Measurements from ENCODE around the gene MYO1A.
"Not testable (repeated sequence)": the region's sequence is repeated elsewhere in the genome, so short reads cannot be mapped to it uniquely, and the experiment has no call there.

Gene MYO1A

DNA sequence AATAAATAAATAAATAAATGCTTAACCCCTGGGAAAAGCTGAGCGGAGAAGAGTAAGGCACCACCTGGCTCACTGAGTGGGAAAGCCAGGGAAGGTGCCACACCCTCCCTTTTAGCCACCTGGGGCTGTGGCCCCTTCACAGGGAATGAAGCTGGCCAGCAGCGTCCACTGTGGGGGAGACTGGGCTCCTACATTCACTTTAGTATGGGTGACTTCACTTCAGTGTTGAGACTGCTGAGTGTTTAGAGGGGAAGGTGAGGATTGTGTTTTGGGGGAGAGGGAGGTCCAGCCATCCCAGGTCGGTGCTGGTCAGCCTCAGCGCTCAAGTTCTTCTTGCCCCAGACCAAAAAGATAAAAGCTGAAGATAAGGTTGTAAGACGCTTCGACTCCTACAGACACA lies 40.6 kb upstream of the MYO1A start:
- Mint-ChIP-seq H3K36me3 (peaks cover 38% of the 10 kb centered on the region), H3K4me1 (peaks cover 82% of the 10 kb centered on the region), H3K27me3 (no peaks in the 10 kb centered on the region), H3K9me3 (no peaks in the 10 kb centered on the region), H3K27ac (peak overlapping the region; percentile 97), H3K4me3 (peak overlapping the region; percentile 91)
- ATAC-seq: no peak

DNA sequence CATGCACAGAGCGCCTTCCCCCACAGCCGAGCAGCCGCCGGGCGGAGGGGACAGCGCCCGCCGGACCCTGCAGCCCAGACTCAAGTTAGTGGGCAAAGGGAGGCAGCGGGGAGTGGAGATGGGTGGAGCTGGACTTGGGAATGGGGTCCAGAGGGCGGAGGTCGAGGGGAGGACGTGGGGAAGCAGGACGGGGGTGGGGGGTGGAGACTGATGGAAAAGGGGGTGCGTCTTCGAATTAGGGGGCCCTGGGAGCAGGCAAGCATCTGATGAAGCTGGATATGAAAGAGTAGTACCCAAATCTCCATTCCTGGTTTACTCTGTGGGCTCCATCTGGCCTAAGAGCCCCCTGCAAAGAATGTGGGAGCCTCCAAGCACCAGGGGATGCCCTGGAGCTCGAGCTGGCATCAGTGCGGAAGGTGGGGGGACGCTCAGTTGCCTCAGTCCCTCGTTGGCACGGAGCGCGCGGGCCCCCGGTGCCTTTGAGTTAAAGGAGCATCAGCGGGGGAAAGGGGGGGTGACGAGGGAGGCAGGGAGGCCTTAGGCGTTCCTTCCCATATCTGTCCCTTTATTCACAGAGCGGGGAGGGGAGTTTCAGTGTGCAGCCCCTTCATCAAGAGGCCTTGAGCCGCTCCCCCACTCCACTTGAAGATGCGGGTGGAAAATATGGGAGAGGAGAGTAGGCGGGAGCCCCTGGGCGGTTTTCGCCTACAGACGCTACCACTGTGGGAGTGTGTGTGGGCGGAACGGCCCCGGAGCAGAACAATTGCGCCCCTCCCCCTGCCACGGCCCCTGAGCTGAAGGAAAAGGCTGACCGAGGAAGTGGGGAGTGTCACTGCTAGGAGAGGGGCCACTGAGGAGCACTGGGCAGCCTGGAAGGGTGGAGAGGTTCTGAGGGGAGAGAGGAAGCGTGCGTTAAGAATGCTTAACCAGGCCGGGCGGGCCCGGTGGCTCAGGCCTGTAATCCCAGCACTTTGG lies 39.6 kb upstream of the MYO1A start:
- peaks cover 38% of the 10 kb centered on the region for H3K36me3 Mint-ChIP-seq
- H3K4me1 Mint-ChIP-seq: peaks cover 80% of the 10 kb centered on the region
- no peaks in the 10 kb centered on the region for H3K9me3 Mint-ChIP-seq
- peak overlapping the region; percentile 91 for H3K4me3 Mint-ChIP-seq
- H3K27me3 Mint-ChIP-seq: no peaks in the 10 kb centered on the region
- no peak for ATAC-seq
- peak overlapping the region; percentile 97 for H3K27ac Mint-ChIP-seq

DNA sequence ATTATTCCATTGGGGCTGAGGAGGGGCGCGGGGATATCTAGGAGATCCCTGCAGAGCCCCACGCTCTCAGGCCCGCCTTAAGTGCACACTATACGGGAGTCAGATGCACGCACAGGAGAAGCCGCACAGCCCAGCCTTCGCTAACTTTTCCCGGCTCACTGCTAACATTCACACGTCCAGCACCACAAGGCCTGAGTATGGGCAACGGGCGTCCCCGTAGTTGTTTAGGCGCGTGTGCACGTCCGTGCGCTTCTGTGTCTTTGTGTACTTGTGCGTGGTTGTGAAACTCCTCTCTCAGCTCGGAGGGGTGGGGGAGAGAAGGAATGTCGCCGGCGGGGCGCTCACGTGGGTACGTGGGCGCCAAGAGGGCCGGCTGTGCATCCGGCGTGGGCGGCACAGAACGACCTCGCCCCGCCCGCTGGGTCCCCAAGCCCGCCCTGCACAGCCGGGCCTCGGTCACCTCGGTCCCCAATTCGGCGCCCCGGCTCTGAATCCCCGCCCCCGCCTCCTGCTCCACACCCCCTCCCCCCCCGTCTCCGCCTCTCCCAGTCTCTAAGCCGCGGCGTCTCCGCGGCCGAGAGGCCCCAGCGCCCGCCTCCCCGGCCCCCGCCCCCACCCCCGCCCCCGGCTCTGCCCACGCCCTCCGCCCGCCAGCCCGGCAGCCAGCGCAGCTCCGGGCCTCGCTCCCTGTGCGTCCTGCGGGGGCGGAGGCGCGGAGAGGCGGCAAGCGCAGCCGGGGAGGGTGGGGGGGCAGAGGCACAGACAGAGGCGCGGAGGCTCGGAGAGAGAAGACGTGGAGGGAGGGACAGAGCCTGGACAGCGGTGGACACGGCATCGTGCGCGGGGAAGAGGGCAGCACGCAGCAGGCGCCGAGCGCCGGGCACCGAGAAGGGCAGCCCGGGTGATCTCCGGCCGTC lies 38.7 kb upstream of the MYO1A start, which contains the start of gene NAB2:
NAB2 (plus strand) TSS at position 761 of the 917 bp plus-strand sequence. CDS start 158 bp downstream, outside the sequence.
- Mint-ChIP-seq H3K27ac (peak within 1 kb of the TSS; percentile 97), H3K4me3 (peak within 1 kb of the TSS; percentile 97), H3K36me3 (peaks cover 36% of the 10 kb centered on the region), H3K9me3 (no peaks in the 10 kb centered on the region), H3K27me3 (no peaks in the 10 kb centered on the region), H3K4me1 (peaks cover 70% of the 10 kb centered on the region)
- peak; percentile 78 for ATAC-seq

DNA sequence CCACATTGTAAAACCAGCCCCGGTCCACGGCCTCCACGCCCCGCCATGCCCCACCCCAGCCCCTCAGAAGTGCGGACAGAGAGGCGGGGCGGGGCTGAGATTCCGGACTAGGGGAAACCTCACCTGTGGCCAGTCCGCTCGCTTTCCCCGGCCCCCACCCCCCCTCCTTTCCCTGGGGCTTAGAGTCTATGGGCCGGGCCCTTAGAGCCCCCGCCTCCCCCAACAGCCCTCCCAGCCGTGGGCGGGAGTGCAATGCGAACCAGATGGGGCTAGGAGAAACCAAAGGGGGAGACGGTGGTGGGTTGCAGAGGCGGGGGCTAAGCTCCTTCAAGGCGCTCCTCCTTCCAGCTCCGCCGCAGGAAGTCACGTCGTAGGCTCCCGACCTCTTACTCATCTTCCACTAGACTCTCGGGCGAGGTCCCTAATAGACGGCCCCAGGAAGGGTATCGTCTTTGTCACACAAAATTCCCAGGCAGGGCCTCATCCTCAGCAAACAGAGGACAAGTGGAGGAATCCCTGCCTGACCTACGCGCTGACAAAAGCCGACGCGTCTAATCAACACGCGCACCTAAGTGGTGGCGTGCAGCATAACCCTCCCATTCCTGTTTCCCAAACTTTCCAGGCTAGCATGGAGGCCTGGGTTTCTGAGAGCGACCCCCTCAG lies 37.9 kb upstream of the MYO1A start:
- Mint-ChIP-seq H3K27ac (peak overlapping the region; percentile 97), H3K9me3 (no peaks in the 10 kb centered on the region), H3K4me1 (peaks cover 62% of the 10 kb centered on the region)

DNA sequence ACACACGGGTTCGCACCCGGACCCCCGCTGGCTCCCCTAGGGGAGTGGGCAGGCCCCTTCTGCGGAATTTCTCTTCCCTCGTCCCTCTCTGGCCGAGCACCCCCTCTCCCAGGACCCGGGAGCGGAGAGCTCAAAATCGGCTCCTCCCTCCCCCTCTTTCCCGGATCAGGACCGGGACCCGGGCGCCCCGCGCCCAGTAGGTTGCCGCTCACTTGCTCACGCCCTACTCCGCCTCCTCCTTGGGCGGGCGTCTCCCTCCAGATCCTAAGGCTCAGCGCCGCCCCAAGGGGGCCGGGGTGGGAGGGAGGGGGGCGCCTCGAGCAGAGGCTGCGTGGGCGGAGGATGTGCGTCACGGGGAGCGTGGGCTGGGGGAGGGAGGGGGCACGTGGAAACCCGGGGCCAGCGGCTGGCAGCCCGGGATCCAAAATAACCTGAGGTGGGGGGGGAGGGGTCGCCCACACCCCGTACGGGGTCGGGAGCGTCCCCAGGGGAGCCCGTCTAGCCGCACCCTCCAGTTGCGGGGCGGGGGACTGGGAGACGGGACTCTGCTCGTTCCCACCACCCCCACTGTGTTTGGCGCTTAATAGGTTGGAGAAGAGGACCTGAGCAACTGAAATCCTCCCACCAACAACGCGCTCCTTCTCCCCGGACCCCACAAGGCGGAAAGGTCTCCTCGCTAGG lies 37.2 kb upstream of the MYO1A start:
- Mint-ChIP-seq H3K9me3 (no peaks in the 10 kb centered on the region), H3K27me3 (no peaks in the 10 kb centered on the region), H3K4me3 (peak overlapping the region; percentile 97), H3K36me3 (peaks cover 24% of the 10 kb centered on the region), H3K27ac (peak overlapping the region; percentile 97), H3K4me1 (peaks cover 56% of the 10 kb centered on the region)
- peak; percentile 69 for ATAC-seq

More for the DNA sequence above, 37.9 kb upstream of the MYO1A start:
- ATAC-seq: peak; percentile 74
- H3K4me3 Mint-ChIP-seq: peak overlapping the region; percentile 97
- peaks cover 30% of the 10 kb centered on the region for H3K36me3 Mint-ChIP-seq
- H3K27me3 Mint-ChIP-seq: no peaks in the 10 kb centered on the region

DNA sequence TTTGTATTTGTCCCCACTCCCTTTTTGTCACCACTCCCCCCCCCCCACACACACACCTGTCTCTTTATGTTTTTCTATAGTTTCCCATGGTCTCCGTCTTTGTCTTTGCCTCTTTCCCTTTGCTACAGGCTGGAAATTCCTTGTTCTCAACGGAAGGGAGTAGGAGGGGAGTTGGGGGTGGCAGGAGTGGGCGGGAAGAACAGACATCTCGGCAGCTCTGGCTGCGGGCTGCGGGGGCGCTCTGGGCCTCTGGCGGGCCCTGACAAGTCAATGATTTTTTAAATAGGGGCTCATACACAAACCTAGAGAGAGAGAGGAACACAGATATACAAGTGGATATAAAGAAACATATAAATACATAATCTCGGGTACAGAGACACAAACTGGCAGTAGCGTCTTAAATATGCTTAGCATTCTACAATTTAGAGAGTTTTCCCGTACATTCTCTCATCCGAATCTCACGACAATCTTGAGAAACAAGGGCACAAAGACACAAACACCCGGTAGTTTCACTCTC lies 36.6 kb upstream of the MYO1A start:
- peaks cover 50% of the 10 kb centered on the region for H3K4me1 Mint-ChIP-seq
- peak overlapping the region; percentile 97 for H3K4me3 Mint-ChIP-seq
- no peak for ATAC-seq

DNA sequence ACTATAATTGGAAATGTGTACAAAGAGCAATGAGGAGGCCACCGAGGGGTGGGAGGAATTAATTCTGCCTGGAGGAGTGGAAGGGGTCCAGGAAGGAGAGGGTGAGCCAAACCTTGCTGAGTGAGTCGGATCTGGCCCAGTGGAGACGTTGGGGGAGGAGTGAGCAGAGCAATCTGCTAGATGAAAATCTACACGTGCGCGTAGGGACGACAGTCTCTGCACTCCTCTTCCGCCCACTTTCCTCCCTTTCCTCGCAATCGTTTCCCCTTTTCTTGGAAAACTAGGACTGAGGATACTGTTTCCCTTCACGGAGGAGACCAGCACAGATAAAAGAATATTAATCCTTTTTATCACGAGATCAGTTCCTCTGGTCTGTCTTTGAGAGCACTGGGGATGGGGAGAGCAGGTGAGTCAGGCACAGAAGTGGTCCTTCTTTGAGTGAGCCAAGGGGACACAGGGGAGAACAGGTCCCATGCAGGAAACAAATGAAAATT lies 36.1 kb upstream of the MYO1A start:
- H3K27ac Mint-ChIP-seq: peak overlapping the region; percentile 97
- no peak for ATAC-seq
- peaks cover 13% of the 10 kb centered on the region for H3K36me3 Mint-ChIP-seq
- peak overlapping the region; percentile 97 for H3K4me3 Mint-ChIP-seq
- no peaks in the 10 kb centered on the region for H3K27me3 Mint-ChIP-seq
- peaks cover 45% of the 10 kb centered on the region for H3K4me1 Mint-ChIP-seq
- no peaks in the 10 kb centered on the region for H3K9me3 Mint-ChIP-seq

More for the DNA sequence above, 36.6 kb upstream of the MYO1A start:
- peak overlapping the region; percentile 97 for H3K27ac Mint-ChIP-seq
- H3K9me3 Mint-ChIP-seq: no peaks in the 10 kb centered on the region
- peaks cover 18% of the 10 kb centered on the region for H3K36me3 Mint-ChIP-seq
- no peaks in the 10 kb centered on the region for H3K27me3 Mint-ChIP-seq

DNA sequence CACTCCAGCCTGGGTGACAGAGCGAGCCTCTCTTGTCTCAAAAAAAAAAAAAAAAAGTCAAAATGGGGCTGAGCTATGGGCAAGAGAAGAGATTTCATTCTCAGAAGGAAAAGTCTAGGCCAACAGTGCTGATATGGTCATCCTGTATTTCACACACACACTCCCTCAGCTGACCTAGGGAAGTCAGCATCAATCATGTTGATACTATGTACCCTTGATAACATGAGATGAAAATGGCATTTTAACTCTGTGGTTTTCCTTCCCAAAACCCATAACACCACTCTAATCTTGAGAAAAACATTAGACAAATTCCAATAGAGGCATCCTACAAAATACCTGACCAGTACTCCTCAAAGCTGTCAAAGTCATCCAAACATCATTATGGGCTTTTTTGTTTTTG lies 30.9 kb upstream of the MYO1A start:
- no peaks in the 10 kb centered on the region for H3K9me3 Mint-ChIP-seq
- H3K27me3 Mint-ChIP-seq: no peaks in the 10 kb centered on the region
- H3K4me3 Mint-ChIP-seq: no peak overlapping the region
- H3K4me1 Mint-ChIP-seq: peaks cover 11% of the 10 kb centered on the region
- ATAC-seq: no peak
- H3K27ac Mint-ChIP-seq: no peak overlapping the region
- H3K36me3 Mint-ChIP-seq: no peaks in the 10 kb centered on the region

DNA sequence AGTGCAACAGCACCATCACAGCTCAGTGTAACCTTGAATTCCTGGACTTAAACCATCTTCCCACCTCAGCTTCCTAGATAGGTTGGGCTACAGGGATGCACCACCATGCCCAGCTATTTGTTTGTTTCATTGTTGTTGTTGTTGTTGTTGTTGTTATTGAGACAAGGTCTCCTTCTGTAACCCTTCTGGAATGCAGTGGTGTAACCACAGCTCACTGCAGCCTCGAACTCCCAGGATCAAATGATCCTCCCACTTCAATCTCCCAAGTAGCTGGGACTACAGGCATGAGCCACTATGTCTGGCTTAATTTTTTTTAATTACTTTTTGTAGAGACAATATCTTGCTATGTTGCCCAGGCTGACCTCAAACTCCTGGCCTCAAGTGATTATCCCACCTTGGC lies 29.9 kb upstream of the MYO1A start:
- Mint-ChIP-seq H3K27me3 (no peaks in the 10 kb centered on the region), H3K4me1 (peaks cover under 1% of the 10 kb centered on the region), H3K27ac (peak overlapping the region; percentile 93), H3K36me3 (no peaks in the 10 kb centered on the region), H3K4me3 (no peak overlapping the region), H3K9me3 (no peaks in the 10 kb centered on the region)
- ATAC-seq: no peak

DNA sequence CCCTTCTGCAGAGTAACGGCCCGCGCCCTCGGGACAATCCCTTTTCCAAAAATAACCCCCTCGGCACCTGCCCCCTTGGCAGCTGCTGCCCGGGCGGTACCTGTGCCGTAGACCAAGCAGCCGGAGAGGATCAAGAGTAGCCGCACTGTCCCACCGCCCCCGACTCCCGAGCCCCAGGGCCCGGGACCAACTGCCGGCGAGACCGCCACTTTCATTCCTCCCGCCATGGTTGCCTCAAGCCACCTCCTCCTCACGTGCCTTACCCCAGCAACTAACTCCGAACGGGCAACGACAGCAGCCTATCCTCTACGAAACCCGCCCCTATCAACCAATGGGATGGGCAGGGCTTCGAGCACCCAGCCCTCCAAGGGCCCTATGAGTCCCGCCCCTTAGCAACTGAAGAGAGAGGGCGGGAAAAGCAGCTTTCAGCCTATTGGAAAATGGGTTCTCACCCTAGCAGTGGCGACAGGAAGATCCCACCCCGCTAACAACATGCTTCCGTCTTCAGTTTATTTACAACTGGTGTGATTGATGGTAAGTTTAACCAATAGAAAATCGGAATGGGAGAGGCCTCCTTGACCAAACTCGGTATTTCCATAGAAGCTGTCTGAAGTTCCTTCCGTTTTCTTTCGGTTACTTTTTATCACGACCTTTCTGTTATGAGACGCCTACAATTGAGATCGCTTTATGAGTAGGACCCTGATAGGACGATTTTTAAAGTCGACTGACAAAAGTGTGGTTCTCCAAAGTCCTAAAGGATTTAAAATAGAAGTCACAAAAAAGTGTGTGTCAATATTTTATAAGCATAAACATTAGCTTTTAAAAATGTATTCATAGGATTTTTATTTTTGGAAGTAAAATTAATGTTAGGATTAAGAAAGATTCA lies 28.8 kb upstream of the MYO1A start, which contains the start of gene NEMP1:
NEMP1 (minus strand) TSS at position 273 of the 886 bp plus-strand sequence; CDS start at position 227, 46 bp downstream.
- H3K27me3 Mint-ChIP-seq: no peaks in the 10 kb centered on the region
- H3K27ac Mint-ChIP-seq: peak within 1 kb of the TSS; percentile 93
- H3K9me3 Mint-ChIP-seq: no peaks in the 10 kb centered on the region
- peak within 1 kb of the TSS; percentile 97 for H3K4me3 Mint-ChIP-seq
- no peaks in the 10 kb centered on the region for H3K36me3 Mint-ChIP-seq
- peaks cover 6% of the 10 kb centered on the region for H3K4me1 Mint-ChIP-seq
- ATAC-seq: peak; percentile 99

DNA sequence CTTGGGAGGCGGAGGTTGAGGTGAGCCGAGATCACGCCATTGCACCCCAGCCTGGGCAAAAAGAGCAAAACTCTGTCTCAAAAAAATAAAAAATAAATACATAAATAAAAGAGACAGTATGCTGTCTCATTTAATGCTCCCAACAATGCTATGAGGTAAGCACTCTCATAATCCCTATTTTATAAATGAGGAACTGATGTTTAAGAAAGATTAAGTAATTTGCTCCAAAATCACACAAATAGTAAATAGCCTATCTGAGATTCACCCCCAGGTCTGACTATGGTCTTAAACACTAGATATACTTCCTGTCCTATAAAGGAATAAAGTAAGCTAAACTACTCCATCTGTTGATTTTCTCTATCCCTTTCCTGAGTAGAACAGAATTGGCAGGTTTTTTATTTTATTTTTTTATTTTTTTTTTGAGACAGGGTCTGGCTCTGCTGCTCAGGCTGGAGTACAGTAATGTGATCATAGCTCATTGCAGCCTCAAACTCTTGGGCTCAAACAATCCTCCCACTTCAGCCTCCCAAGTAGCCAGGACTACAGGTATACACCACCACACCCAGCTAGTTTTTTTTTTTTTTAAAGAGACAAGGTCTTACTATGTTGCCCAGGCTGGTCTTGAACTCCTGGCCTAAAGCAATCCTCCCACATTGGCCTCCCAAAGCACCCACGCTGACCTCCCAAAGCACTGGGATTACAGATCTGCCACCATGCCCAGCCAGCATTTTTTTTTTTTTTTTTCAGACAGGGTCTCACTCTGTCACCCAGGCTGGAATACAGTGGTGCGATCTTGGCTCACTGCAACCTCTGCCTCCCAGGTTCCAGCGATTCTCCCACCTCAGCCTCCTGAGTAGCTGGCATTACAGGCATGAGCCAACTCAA lies 23.9 kb upstream of the MYO1A start:
- H3K27me3 Mint-ChIP-seq, H3K4me3 Mint-ChIP-seq, ATAC-seq, H3K9me3 Mint-ChIP-seq: not testable (repeated sequence)
- peak overlapping the region; percentile 84 for H3K27ac Mint-ChIP-seq
- H3K4me1 Mint-ChIP-seq: peaks cover 30% of the 10 kb centered on the region
- H3K36me3 Mint-ChIP-seq: peaks cover 18% of the 10 kb centered on the region

DNA sequence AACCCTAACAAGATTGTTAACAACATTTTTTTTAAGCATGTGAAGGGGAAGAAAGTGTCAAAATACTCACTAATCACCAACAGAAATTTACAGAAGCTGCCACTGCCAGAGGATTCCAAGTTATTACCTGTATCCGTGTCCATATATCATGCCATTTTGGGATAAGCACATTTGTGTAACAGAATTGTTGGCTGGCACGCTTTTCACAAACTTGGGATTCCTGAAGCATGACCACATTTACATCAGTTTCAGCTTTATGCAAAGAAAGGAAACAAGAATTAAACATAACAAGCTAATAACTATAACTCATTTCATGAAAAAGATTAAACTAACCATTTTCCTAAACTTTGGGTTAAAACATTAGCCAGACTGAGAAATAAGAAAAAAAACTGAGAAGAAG lies 22.7 kb upstream of the MYO1A start:
- Mint-ChIP-seq H3K27ac (peak overlapping the region; percentile 84), H3K4me3 (peak overlapping the region; percentile 80), H3K4me1 (peaks cover 30% of the 10 kb centered on the region), H3K27me3 (no peaks in the 10 kb centered on the region), H3K36me3 (peaks cover 25% of the 10 kb centered on the region), H3K9me3 (no peaks in the 10 kb centered on the region)
- ATAC-seq: no peak
